Stimulated activated naive CD4-positive, alpha-beta T cell (primary cell): ENCODE results near the gene HEXB.

ENCODE experiments used
- DNase-seq, 6 experiments: peaks; one replicate each; lab custom pipeline; 2025; lab: John Stamatoyannopoulos, UW

The HEXB gene

DNA sequence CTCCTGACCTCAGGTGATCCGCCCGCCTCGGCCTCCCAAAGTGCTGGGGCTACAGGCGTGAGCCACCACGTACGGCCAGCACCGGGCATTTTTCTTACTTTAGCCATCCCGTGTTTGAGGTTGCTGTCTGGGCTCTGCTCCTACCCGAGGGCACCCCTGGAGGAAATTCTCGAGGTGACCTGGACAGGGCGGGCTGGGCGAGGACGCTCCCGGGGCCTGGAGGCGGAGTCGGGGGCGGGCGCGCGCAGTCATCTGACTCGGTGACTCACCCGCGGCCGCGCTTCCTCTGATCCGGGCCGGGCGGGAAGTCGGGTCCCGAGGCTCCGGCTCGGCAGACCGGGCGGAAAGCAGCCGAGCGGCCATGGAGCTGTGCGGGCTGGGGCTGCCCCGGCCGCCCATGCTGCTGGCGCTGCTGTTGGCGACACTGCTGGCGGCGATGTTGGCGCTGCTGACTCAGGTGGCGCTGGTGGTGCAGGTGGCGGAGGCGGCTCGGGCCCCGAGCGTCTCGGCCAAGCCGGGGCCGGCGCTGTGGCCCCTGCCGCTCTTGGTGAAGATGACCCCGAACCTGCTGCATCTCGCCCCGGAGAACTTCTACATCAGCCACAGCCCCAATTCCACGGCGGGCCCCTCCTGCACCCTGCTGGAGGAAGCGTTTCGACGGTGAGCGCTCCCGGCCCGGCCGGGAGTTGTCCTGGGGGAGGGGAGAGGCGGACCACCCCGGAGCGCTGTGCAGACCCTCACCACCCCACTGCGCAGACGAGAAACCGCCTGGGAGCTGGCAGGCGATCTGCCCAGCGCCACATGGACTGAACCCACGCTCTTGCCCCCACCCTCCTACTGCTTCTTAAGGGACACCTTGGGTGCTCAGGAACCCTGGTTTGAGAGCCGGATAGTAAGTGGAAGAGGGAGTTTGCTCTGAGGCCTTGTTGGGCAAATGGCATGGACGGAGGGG, at the start of gene HEXB:
Gene HEXB, plus strand, starts transcription at position 334 of the 952 bp plus-strand sequence. Its CDS starts 28 bp downstream, at position 362.
- DNase-seq: peak; percentile 55 to 73 (median 64)

DNA sequence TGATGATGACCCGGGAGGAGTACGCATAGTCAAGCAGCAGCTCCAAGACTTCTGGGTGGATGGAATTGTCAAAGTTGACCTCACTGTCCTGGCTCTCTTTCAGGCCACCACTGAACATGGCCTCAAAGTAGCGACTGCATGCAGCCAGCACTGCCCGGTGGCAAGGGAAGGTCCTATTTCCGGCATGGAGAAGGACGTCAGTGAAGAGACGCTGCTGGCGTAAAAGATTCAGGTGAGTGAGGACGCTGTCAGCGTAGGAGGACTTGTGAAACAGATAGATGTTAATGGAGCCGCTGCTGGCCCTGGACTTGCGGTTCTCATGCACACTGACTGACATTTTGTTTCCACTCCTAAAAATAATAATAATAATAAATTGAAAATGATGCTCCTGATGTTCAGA, 48.9 kb upstream of the HEXB start:
- DNase-seq: no peak

DNA sequence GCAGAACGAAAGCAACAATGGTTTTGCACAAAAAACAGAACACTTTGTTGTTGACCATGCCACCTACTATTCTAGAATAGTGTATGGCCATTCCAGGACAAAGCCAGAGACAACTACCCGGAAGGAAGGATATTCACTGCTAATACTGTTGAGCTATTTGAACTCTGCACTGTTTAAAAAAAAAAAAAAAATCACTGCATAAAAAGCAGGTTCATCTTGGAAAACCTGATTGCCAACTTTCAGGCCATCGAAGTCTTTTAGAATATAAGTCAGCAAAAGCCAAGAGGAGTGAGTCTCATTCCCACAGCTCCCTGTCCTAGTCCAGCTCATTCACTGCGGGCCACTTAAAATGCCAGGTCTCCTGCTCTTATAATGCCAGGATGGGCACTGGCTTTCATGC, 48.5 kb upstream of the HEXB start:
- no peak for DNase-seq

DNA sequence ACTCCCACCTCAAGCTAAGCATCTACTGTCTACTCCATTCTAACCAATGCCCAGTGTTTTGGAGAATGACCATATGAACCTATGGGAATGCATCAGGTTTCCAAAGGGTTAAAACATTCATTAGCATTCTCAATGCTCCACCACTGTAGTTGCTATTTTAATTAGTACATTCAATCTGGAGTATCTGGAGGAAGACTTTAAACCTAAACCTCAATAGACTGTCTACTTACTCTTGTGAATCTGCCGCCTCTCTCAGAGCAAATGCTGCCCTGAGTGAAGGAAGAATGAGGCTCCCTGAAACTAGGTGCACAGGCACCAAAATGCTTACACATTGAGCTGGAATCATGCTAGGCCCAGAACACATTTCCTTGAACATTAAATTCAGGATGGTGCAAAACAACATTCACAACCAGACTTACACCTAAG, 46.5 kb upstream of the HEXB start:
- no peak for DNase-seq

DNA sequence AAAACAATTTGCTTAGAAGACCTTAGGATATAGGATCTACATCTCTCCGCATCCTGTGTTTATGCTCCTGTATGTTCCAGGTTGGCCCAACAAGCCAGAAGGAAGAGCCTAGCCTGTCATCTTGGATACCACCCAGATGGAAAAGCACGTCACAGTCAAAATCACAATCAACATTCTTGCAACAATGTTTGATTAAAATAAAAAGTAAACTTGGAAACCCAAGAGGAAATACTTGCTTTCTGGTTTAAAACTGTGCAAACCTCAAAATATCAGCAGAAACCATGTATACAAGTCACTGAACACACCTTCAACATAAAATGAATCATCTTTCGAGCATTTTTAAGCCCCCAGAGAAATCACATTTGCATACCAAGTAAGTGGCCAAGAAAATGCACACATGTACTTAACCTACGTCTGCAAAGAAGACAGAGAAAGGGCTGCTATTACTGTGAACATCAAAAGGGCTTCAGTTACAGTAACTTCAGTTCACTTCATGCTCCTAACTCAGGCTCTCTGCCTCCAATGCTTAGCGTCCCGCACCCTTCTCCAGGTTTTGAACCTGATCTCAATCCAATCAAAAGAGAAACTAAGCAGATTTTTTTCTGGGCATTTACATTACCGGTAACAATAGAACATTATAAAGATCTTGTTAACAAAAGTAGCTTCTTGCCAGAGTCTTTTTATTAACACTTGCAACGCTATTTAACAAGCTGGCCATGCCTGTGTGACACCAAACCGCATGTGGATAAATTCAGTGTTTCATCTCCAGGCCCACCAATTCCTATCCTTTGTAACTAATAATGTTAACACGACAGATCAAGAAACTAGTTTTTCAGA, 45.8 kb upstream of the HEXB start:
- peak in 2 of 6 experiments; percentile 21 to 35 for DNase-seq

DNA sequence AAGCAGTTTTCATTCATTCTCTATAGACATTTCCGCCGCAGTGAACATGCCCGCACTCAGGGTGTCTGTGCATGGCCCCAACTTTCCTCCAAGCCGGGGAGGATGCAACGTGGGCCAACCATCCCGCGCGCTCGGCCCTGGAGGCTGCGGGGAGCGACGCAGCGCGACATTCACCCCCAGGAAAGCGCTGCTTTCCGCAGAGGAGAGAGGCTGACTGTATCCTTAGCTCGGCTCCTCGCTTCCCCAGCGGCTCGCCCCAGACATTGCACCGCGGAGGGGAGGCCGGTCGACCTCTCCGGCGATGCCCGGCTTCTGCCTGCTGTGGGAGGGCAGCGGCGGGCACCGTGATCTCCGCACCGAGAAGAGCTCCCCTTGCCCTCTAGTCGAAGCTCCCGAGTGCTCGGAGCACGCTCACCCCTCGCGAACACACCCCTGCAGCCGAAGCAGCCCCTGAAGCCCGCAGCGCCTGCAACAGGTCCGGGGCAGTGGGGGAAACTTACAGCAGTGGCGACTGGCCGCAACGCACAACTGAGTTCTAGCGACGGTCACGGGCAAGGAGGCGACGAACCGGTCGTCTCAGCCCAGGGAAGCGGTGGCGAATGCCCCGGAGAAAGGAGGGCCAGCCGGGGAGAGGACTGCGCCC, 45.1 kb upstream of the HEXB start:
- DNase-seq: peak in 3 of 6 experiments; percentile 4 to 62 (median 52)

DNA sequence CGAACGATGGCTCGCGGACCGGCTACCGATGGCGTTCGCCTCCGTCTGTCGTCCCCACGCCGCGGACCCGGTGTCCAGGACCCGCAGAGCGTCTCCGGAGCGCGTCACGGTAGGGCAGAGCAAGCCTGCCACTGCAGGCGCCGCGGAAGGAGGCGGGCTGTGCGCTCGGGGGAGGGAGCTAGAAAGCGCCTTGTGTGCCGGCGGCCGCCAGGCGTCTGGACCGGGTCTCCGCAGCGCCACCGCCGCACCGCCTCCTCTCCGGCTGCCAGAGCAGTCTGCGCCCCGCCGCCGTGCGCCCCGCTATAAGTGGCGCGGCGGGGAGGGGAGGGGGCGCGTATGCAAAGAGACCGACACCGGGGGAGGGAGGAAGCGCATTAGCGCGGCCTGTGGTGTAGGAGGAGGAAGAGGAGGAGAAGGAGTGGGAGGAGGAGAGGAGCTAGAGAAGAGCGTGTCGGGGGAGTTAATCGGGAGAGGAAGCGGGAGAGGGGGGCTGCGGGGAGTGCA, 44.5 kb upstream of the HEXB start, which contains the start of gene ENC1:
Gene ENC1, minus strand, starts transcription at position 279 of the 504 bp plus-strand sequence. CDS start 4,243 bp downstream, outside the sequence.
- peak; percentile 34 to 86 (median 50) for DNase-seq

DNA sequence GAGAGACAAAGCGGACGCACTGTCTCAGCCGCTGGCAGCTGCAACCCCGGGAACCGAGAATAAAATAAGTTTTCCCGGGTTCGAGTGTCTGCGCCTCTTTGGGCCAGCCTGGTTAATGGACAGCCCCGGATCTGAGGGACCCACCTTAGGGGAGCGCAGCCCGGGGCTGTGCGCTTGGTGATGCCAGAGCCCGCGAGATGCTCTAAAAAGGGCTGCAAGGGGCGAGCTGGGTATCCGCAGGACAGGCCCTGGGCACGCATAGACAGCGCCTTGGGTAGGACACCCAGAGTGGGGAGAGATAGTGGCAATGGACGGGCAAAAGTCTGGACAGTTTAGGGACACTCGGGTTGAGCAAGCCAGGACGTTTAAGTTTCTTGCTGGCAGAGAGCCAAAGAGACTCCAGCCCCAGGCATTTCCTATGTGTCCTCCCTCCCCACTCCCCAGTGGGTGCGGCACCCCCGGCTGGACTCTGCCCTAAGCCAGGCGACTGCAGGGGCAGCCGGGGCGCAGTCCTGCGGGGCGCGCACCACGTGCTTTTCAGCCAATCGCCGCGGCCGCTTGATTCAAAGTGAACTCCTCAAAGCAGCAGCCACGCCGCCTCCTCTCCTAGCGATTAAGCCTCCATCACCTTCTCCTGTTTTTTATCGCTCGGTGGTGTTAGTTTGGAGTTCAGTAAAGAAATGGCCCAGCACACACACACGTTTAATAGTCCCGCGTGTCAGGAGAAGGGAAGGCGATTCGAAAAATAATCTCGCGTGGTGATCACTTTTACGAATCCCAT, 43.9 kb upstream of the HEXB start:
- DNase-seq: peak in 4 of 6 experiments; percentile 12 to 68 (median 42)

DNA sequence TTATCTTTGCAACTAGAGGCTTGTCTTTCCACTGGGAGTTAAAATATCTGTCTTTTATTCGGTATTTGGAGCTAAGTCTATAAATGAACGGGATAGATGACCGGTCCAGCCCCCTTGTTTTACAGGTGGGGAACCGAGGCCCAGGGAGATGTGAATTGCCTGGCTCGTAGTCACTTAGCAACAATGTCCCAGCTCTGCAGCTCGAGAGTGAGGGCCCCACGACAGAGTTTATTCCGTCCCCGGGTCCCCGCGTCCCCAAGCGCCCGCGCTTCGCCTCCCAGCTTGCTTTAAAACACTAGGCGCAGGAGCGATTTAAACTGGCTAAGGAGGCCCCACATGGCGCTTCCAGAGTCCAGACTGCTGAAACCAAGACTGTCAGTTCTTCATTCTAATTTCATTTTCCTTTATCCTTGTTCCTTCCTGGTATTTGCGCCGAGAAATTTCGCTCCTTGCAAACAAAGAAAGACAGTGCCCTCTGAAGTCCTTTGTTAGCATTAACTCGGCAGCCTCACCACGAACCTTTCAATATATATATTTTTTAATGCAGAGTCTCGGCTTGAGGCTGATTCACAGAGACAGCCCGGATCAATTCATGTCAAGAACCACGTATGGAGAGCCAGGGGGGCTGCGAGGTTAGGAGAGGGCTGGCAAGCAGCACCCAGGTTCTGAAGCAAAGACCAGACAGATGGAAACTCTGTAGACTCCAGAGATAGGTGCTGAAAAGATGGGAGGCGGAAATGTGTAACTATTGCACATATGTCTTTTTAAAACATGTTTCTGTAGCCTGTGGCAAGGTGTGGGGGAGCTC, 43.1 kb upstream of the HEXB start:
- DNase-seq: peak in 2 of 6 experiments; percentile 48 to 63

DNA sequence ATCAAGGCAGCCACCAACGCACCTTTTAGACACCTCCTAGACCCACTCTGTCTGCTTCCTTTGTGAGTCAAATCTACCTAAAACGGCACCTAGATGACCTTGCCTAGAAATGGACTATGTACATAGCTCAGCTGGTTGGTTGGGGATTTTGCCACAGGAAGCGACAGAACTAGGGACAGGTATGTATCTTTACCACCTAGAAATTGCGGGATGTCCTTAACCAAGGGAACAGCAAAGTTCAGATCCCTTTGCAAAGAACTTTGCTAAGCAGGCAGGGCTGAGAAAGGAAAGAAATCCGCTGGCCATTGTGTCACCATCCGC, 42.5 kb upstream of the HEXB start:
- DNase-seq: no peak

DNA sequence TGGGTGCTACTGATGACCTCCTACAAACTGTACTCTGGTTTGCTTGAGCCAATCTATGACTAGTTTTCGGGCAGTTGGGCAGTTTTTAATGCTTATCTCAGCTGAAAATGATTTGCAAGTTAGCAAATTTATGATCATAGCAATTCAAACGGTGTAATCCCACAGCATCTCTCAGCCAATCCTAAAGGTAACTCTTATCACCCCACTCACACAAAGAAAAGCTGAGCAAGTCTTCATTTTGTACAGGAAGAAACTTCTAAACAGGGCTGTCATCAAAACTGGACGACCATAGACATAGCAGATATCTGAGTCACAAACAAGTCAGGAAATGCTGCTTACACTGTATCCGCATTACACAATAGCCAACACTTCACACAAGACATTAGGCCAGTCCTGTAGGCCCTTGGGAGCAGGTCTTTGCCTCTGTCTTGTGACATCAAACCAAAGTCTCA, 41.9 kb upstream of the HEXB start:
- DNase-seq: no peak

DNA sequence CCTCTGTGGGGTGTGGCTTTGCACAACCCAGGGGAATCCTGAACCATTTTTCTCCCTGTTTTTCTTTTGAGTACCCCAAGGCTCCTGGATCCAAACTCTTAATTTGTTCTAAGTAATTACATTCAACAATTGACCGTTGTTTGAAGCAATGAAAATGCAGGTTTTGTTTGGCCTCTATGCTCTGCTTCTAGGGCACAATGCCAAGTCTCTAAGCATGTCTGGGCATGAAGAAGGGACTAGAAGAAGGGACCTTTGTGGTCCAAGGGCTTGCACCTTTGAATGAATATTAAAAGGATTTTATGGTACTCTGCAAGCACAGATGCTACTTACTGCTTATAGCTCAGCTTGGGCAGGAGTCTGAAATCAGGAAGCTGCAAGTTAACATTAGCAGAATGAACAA, 37.9 kb upstream of the HEXB start:
- DNase-seq: no peak

DNA sequence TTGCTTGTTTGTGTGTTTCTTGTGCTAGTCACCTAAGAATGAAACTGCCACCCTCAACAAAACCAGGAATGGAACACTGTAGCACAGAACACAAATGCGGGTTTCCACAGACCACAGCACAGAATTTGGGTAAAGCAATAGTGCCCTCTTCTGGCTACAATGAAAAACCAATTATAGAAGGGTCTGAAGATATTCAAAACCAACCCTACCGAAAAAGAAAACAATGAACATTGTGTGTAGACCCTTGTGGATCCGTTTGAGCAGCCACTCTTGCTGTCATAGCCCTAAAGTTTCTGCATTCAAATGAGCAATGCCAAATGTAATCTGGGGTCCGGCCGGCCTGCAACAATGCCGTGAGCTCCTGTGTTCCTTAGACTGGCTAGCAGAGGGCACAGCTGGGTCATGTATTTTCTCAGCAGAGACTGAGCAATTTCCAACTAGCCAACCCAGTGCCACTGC, 36.2 kb upstream of the HEXB start:
- peak in 4 of 6 experiments; percentile 1 to 69 (median 46) for DNase-seq

DNA sequence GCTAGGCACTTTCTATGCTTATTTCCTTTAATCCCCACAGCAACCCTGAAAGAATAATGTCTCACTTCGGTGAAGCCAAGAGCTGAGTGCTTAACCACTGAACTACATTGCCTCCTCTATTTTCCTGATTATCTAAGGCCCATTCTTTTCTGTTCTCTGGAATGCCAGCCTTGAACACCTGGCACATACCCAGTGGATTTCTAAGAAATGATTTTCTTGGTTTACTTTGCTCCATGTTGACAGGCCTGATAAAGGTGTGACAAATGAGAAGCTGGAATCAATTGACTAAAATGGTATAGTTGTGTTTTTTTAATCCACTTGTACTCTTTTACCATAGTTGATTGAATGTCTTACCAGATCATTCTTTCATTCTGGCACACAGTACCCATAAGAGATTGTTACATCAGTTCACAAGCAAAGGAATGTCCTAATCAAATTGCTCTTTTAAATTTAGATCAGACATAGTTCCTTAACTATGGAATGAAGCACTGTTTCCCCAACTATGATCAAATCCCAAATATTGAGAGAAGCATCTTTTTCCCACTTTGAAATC, 35.5 kb upstream of the HEXB start:
- DNase-seq: no peak

DNA sequence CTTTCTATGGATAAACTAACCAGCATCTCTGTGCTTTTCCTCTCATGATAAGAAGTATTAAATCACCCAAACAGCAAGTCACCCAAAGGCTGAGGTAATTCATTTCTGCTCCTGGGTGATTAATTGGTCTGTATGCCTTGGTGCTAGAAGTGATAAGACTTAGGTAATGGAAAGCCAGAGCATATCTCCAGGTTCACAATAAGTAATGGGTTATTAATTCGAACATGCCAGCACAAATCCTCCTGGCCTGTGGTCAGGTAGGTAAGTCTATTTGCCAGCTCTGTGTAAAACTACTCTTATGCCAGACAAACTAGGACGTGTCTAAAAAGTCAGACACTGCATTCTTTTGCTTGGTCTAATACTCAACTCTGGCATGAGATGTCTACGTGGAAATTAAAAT, 33.3 kb upstream of the HEXB start:
- DNase-seq: no peak

DNA sequence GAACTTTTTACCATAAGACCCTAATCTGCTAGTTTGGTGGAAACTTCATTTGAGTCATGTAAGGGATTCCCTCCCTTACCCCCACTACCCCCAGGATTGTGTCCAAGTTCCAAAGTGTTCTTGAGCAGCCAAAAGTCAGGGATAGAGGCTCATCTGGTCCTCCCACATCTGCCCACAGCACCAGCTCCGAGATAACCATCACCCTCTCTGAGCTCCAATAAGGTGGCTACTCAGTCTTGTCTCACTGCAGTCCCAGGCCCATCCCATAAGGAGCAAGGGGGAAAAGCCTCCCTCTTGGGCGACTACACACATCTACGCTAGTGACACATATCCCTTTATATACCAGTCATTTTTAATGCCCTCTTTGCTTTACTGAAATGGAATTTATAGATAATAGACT, 32.5 kb upstream of the HEXB start:
- DNase-seq: no peak

DNA sequence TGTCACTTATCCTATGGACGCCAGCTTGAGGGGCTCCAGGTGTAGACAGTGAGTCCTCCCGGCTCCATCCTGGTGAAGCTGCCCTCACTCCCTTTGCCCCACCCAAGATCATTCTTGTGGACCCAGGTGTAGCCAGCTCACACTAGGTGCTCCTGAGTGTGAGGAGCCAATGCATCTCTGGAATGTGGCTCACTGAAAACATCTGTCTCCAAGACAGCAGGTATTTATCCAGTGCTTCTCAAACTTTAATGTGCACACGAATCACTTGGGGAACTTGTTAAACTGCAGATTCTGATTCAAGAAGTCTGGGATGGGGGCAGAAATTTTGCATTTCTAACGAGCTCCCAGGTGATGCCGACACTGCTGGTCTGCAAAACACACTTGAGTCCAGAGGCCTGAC, 31.0 kb upstream of the HEXB start:
- no peak for DNase-seq

DNA sequence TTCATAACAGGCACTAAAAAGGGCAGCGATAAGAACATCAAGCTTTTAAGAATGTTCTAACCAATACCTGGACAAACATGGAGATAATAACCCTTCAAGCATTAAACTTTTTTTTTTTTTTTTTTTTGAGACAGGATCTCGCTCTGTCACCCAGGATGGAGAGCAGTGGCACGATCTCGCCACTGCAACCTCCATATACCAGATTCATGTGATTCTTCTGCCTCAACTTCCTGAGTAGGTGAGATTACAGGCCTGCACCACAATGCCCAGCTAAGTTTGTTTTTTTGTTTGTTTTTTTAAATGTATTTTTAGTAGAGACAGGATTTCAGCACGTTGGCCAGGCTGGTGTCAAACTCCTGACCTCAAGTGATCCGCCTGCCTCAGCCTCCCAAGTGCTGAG, 29.8 kb upstream of the HEXB start:
- no peak for DNase-seq

DNA sequence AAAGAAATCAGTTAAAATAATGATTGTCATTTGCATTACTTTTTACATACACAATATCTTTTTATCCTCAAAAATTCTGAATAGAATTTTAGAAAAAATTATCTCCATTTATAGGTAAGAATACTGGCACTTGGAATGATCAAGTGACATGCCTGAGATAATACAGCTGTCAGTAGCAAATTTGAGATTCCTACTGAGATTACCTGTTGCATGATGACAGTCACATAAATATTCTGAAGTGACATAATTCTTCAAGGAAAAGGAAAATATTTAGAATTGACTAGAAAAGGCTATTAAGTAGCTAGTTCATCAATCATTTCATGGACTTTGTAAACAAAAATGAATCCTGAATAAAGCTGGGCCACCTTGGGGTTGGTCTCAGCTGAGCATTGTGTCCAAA, 29.3 kb upstream of the HEXB start:
- DNase-seq: no peak

DNA sequence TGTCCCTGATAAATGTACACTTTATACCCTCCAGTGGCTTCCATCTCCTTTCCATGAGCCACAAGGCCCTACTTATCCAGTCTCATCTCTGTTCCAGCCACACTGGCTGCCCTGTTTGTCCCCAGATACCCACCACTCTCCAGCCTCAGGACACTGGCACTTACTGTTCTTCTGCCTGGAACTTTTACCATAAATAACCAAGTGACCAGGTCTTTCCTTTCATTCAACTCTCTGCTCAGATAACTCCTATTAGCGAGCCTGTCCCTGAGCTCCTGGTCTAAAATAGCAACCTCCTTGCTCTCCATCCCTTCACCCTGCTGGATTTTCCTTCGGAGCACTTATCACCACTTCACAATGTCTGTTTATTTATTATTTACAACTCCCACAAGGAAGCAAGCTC, 27.9 kb upstream of the HEXB start:
- no peak for DNase-seq
